ENCODE measurements around the gene KRTAP10-2.
"Not testable (repeated sequence)": the region's sequence is repeated elsewhere in the genome, so short reads cannot be mapped to it uniquely, and the experiment has no call there.

KRTAP10-2 gene

GRCh38 chr21:44585892-44586291 is 34.6 kb upstream of the KRTAP10-2 start:
- no peak for DNase-seq (ENCODE audit: low read depth, low spot score)
- no peak overlapping the region for H3K4me3 ChIP-seq (ENCODE audit: low read length)

- peak; percentile 9 for DNase-seq (ENCODE audit: low read depth, low spot score)
- no peak overlapping the region for H3K4me3 ChIP-seq (ENCODE audit: low read length)
Observed at GRCh38 chr21:44583800-44584147, 32.5 kb upstream of the KRTAP10-2 start.

DNA sequence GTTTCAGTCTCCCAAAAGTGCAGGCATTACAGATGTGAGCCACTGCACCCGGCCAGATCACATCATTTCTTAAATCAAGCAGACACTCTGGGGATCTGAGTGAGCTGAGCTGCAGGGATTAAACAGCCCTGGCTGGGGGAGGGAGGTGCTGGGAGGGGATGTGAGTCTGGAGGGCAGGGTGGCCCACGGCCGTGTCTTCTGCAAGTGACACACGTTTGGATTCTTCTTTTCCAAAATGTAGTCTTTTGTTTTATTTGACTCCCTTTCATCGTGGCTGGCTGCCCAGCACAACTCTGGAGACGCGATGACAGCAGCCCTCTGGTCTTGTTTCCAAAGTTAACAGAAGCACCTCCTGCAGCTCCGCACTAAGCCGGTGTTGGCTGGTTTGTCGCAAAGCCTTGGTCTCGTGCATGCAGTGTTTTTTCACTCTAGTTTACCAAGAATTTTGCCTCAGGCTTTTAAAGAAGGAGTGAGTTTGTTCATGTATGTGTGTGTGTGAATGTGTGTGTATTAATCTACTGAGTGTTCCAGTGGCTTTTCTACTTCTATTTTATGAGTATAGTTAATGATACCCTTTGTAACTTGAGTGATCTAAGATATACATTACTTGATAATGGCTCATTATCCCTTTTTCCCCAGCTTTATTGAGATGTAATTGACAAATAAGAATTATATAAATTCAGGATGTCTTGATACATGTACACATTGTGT is 31.9 kb upstream of the KRTAP10-2 start:
- no peak for DNase-seq (ENCODE audit: low read depth, low spot score)
- no peak overlapping the region for H3K4me3 ChIP-seq (ENCODE audit: low read length)

DNA sequence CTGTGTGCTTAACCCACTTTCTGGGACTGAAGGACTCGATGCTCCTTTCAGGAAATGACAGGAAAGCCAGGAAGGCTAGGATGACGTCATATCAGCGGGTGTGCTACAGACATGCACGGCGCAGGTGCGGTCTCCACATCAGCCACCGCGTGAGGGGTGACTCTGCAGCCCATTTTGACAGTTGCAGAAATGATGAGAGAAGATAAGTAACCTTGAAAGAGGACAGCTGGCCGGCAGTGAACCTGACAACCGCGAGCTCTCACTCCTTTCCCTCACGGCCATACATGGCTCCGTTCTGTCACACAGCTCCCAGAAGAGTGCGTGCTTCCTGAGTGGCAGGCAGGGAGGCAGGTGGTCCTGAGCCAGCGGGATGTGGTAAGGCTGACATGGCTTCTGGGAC is 30.8 kb upstream of the KRTAP10-2 start:
- H3K4me3 ChIP-seq (ENCODE audit: low read length), result no peak overlapping the region
- DNase-seq (ENCODE audit: low read depth, low spot score), result no peak

DNA sequence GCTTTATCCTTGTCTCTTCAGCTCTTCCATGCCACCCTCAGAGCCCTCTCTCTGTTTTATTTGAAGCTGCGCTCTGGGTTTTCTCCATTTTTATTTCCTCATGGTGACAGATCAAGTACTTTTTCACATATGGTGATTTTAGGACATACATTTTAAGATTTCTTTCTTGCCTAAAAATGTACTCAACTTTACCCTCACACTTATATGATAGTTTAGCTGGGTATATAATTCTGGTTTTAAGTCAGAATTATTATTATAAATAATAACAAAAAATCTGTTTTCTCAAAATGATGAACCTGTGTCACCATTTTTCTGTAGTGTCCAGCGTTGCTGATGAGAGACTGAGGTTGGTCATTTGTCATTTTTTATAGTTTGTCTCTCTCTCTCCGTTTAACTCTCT is 29.9 kb upstream of the KRTAP10-2 start:
- no peak for DNase-seq (ENCODE audit: low read depth, low spot score)
- H3K4me3 ChIP-seq (ENCODE audit: low read length), result no peak overlapping the region

DNA sequence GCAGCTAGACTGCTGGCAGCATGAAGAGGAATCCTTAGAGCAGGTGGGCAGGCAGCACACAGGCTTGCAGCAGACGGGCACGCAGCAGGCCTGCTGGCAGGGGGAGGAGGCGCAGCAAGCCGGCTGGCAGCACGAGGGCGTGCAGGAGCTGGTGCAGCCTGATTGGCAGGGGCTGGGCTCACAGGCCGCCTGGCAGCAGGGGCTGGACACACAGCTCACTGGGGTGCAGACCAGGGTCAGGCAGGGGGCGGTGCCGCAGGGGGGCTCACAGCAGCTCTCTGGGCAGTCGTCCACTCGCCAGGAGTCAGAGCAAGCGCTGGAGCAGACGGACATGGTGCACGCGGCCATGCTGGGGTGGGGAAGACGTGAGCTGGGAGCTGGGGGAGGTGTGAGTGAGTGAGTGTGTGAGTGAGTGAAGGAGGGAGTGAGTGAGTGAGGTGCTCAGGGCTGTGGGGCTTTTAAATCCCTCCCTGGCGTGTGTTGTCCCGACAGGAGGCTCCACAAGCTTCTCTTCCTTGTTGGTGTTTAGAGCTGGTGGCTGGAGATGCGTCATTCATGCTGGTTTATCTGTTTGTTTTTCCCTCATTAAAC is 29.0 kb upstream of the KRTAP10-2 start, which contains the start of gene KRTAP10-5:
Gene KRTAP10-5, minus strand, starts transcription at position 374 of the 591 bp plus-strand sequence. Its CDS starts 26 bp downstream, at position 348.
- DNase-seq (ENCODE audit: low read depth, low spot score); H3K4me3 ChIP-seq (ENCODE audit: low read length): not testable (repeated sequence)

DNA sequence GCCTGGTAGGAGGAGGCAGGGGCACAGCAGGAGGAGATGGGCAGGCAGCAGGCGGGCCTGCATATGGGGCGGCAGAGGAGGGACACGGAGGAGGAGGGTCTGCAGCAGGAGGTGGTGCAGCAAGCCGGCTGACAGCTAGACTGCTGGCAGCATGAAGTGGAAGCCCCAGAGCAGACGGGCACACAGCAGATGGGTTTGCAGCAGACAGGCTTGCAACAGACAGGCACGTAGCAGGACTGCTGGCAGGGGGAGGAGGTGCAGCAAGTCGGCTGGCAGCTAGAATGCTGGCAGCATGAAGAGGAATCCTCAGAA is 28.5 kb upstream of the KRTAP10-2 start:
- no peak overlapping the region for H3K4me3 ChIP-seq (ENCODE audit: low read length)
- DNase-seq (ENCODE audit: low read depth, low spot score), result no peak

DNA sequence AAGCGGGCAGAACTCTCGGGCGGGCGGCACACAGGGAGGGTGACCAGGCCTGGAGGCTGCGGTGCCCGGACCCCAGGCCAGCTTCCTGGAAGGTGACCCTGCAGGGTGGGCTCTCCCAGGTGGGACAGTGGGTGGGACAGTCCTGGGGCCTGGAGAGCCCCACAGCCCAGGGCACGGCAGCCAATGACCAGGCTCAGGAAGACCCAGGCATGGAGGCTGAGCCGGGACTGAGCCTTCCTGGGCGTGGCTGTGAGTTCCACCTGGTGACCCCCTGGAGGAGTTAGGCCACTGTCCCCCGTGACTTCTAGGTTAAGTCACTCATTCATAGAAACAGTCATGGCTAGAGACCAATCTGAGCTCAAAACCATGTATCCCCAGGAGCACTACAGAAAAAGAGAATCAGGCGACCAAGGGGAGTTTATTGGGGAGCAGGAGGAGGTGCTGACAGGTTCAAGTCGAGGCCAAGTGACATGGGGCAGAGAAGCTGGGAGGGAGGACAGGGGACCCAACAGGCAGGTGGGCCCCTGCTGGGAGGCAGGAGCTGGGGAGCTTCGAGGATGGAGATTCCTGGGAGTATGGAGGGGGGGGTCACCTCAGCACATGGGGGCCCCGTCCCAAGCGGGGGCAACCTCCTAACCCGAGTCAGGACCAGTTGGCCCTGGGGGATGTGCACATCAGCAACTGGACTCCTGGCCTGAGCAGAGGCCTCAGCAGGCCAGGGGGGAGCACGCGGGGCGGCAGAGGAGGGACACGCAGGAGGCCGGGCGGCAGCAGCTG is 27.9 kb upstream of the KRTAP10-2 start:
- no peak for DNase-seq (ENCODE audit: low read depth, low spot score)
- H3K4me3 ChIP-seq (ENCODE audit: low read length), result no peak overlapping the region

GRCh38 chr21:44578371-44579055 is 27.2 kb upstream of the KRTAP10-2 start:
- no peak for DNase-seq (ENCODE audit: low read depth, low spot score)
- no peak overlapping the region for H3K4me3 ChIP-seq (ENCODE audit: low read length)

- DNase-seq (ENCODE audit: low read depth, low spot score), result no peak
- no peak overlapping the region for H3K4me3 ChIP-seq (ENCODE audit: low read length)
Observed at GRCh38 chr21:44576025-44576420, 24.7 kb upstream of the KRTAP10-2 start.

DNA sequence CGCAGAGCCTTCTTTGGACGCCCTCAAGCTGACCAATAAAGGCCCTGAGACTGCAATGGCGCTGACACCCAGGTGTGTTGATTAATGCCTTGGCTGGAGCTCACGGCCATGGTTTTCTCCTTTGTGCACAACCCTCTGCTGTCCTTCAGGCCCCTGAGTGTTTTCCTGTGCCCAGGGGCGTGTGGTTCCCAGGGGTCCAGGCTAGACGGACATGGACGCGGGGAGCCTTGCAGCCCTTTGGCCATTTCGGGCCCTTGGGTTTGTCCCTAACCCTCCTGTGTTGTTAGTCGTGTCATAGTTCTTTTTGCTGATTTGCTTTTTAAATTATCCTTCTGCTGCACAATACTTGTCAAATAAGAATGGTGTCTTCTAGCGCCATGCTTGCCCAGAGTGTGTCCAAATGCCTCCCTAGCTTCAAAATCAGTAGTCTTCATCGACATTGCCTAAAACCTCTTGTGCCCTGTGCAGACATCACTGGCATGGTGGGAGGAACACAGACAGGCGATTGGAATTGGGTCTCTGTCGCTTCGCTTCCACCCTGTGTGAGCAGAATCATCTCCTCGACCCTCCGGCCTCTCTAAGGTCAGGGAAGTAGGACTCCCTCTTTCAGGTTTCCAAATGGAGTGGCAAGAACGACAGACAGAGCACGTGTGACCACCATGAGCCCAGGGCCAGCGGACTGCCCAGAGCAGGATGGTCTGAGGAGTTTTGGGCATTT is 24.2 kb upstream of the KRTAP10-2 start:
- no peak for DNase-seq (ENCODE audit: low read depth, low spot score)
- H3K4me3 ChIP-seq (ENCODE audit: low read length), result no peak overlapping the region

DNA sequence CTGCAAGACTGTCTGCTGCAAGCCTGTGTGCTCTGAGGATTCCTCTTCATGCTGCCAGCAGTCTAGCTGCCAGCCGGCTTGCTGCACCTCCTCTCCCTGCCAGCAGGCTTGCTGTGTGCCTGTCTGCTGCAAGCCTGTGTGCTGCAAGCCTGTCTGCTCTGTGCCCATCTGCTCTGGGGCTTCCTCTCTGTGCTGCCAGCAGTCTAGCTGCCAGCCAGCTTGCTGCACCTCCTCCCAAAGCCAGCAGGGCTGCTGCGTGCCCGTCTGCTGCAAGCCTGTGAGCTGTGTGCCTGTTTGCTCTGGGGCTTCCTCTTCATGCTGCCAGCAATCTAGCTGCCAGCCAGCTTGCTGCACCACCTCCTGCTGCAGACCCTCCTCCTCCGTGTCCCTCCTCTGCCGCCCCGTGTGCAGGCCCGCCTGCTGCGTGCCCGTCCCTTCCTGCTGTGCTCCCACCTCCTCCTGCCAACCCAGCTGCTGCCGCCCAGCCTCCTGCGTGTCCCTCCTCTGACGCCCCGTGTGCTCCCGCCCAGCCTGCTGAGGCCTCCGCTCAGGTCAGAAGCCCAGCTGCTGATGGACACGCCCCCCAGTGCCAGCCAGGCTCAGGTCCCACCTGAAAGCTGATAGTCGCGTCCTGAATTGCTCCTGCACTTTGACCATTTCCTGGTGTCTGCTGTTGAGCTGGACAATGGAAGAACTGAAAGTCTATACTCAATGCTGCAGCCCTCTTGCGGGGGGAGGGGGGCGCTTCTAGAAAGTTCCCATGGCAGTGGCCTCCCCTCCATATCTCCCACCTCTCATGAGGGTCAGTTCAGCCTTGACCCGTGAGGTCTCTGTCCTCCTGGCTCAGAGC is 23.4 kb upstream of the KRTAP10-2 start:
- no peak overlapping the region for H3K4me3 ChIP-seq (ENCODE audit: low read length)

DNA sequence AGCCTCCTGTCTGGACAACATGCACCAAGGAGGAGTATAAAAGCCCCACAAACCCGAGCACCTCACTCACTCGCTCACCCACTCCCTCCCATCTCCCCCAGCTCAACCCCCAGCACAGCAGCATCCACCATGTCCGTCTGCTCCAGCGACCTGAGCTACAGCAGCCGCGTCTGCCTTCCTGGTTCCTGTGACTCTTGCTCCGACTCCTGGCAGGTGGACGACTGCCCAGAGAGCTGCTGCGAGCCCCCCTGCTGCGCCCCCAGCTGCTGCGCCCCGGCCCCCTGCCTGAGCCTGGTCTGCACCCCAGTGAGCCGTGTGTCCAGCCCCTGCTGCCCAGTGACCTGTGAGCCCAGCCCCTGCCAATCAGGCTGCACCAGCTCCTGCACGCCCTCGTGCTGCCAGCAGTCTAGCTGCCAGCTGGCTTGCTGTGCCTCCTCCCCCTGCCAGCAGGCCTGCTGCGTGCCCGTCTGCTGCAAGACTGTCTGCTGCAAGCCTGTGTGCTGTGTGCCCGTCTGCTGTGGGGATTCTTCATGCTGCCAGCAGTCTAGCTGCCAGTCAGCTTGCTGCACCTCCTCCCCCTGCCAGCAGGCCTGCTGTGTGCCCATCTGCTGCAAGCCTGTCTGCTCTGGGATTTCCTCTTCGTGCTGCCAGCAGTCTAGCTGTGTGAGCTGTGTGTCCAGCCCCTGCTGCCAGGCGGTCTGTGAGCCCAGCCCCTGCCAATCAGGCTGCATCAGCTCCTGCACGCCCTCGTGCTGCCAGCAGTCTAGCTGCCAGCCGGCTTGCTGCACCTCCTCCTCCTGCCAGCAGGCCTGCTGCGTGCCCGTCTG is 22.5 kb upstream of the KRTAP10-2 start, which contains the start of gene KRTAP10-4:
Gene KRTAP10-4, plus strand, starts transcription at position 100 of the 827 bp plus-strand sequence. Its CDS starts 30 bp downstream, at position 130.
- not testable (repeated sequence) for DNase-seq (ENCODE audit: low read depth, low spot score); H3K4me3 ChIP-seq (ENCODE audit: low read length)

More for the DNA sequence above, 23.4 kb upstream of the KRTAP10-2 start:
- no peak for DNase-seq (ENCODE audit: low read depth, low spot score)

DNA sequence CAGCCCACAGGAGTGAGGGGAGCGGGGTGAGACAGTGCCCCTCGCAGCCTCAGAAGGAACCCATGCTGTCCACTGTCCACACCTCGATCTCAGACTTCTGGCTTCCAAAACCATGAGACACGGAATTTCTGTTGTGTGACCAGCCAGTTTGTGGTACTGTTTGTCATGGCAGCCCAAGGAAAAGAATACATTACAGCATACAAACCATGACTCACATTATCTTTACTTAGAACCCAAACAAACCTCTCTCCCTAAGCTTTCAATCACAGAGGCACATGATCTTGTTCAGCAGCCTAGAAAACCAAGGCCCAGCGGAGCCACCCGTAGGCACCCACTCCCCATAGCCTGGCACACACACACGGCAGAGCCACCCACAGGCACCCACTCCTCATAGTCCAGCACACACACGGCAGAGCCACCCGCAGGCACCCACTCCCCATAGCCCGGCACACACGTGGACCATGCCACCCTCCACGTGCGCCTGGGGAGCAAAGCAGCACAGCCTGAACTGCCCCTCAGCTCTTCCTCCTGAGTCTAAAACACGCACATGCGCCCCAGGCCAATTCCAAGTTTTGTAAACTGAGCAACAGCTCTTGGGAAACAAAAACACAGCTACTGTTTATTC is 21.8 kb upstream of the KRTAP10-2 start:
- DNase-seq (ENCODE audit: low read depth, low spot score), result no peak
- H3K4me3 ChIP-seq (ENCODE audit: low read length), result no peak overlapping the region

GRCh38 chr21:44571844-44572782 is 20.8 kb upstream of the KRTAP10-2 start:
- H3K4me3 ChIP-seq (ENCODE audit: low read length), result no peak overlapping the region
- no peak for DNase-seq (ENCODE audit: low read depth, low spot score)

DNA sequence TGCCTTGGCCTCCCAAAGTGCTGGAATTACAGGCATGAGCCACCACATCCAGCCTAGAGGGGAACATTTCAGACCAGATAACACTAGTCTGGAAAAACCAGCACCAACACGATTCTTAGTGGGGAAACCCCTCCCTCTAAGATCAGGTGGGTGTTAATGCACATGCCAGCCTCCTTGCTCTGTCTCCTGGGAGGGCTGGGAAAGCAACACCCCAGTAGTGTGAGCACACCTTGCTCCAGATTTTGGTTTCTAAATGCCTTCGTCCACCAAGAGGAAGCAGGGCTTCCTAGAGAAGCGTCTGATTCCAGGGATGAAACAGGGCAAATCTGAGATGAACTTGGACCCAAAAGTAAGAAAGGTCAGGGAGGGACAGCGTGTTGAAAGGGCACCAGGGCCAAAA is 20.0 kb upstream of the KRTAP10-2 start:
- DNase-seq (ENCODE audit: low read depth, low spot score), result no peak
- H3K4me3 ChIP-seq (ENCODE audit: low read length), result no peak overlapping the region
